HuH-7 (cell line): ENCODE data around the gene IGF2BP1.
A peak's percentile ranks its signal among the peaks of the same experiment; 100 is the strongest.
"Not testable (repeated sequence)": the region's sequence is repeated elsewhere in the genome, so short reads cannot be mapped to it uniquely, and the experiment has no call there.

Experiments used
- DNase-seq: peaks from one replicate; pipeline ENCODE4 v3.0.0; 2011; ENCODE audit warnings: low spot score

IGF2BP1 gene

GRCh38 chr17:49020609-49021008, 23.4 kb downstream of the IGF2BP1 start:
- no peak for DNase-seq

DNA sequence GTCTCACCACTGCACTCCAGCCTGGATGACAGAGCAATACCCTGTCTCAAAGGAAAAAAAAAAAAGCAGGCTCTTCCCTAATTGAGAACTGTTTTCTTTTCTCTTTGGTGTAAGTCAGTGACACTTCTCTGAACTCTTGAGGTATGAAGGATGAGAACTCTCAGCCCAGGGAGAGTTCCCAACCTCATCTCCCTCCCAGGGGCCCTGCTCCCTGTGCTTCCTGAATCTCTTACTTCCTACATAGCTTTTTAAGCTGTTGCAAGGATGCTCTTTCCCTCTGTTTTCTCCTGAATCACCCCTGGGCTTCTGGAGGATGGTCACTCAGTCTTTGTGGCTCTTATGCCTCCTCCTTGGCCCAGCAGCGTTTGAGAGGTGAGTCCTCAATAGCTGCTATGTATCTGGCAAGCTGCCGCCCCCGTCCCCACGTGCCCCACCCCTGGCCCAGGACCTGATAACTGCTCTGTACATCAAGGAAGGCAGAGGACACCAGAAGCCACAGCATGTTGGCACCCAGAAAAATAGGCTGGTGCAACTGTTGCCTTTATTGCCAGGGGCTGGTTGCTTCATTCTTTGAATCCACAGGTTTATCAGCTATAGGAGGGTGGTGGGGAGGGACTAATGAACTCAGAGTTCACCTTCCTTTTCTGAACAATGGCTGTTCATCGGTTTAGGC, 24.0 kb downstream of the IGF2BP1 start:
- DNase-seq: no peak

DNA sequence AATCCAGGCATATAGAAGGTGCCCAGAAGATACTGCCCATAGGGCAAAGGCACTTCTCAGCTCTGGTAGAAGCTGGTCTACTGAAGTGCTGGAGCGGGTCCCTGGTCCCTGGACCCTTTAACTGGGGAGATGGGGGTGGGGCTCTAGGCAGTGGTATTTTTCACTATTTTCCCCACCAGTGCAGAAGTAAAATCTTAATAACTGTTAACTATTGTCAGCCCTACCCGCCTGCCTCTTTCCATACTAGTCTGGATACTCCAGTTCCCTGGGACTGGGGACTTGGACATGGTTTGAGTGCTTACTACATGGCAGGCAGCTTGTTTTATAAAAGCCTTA, 24.6 kb downstream of the IGF2BP1 start:
- no peak for DNase-seq

DNA sequence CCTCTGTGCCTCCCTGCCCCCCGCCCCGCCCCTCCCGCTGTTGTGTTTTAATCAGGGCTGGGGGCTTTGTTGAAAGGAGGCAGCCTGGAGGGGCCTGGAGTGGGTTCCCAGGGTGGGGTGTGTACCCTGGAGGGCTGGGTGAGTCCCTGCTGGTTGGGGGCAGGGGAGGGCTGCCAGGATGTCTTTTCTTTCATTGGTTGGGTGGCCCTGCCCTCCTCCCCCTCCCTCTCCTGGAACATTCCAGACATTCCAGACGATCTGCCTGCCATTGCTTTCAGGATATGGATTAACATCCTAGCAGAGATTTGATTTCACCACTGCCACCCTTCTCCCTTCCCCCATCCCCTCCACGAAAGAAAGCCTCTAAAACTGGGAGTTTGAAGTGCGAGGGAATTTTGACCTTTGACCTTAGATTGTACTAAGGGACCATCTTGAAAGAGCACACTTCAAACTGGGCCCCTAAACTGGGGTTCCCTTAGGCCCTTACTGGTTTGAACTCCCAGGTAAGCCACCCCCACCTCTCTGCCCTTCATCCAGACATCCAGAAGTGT, 25.3 kb downstream of the IGF2BP1 start:
- DNase-seq: no peak

DNA sequence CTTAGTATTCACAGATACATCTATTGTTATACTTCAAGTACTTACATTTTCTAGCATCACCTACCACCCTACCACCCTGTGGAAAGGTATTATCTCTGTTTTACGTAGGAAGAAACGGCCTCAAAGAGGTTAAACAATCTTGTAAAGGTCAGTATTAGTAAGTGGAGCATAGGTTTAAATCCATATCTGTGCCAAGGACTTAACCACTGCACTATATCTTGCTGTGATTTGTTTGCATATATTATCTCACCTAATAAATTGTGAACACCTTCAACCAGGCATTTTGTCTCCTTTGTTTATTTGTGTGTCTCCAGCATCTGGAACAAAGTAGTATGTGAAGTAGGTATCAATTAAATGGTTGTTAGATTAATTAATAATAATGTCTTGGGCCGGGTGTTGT, 27.3 kb downstream of the IGF2BP1 start:
- no peak for DNase-seq

- DNase-seq: not testable (repeated sequence)
Measured at GRCh38 chr17:49026447-49026846, 29.3 kb downstream of the IGF2BP1 start.

GRCh38 chr17:49028271-49028670, 31.1 kb downstream of the IGF2BP1 start:
- DNase-seq: no peak

- no peak for DNase-seq
Measured at GRCh38 chr17:49029801-49030200, 32.6 kb downstream of the IGF2BP1 start.

- DNase-seq: peak; percentile 92
Measured at GRCh38 chr17:49031965-49032928, 35.1 kb downstream of the IGF2BP1 start.

DNA sequence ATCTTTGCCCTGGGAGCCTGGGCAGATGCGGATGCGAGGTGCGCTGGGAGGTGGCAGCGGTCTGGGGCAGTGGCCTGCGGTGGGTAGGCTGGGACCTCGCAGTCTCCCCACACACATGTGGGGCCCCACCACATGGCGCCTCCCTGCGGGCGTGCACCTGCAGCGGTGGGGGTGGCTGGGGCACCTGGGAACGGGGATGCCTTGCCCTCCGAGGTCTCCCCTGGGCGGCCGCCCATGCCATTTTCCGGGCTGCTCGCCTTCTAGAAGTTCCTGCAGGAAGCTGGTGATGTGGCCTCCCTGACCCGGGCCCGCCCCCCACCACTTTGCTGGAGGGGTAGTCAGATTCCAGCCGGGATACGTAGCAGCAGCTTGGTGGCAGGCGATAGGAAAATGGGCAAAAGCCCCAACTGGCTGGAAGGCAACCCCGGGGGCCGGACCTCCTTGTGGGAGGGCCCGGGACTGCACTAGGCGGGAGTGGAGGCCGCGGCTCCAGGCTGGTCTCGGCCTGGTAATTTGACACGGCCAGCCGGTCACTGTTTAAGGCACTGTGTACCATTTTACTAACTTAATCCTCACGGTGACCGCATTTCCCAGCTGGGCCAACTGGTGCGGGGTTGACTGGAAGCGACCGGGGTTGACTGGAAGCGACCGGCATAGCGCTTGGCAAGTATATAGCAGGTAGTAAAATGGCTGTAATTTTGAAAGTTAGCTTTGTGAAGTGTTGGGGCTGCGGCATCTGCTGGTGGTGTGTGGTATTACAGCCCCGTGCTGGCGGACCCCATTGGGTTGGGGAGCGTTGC, 38.5 kb downstream of the IGF2BP1 start:
- peak; percentile 43 for DNase-seq

- DNase-seq: no peak
Measured at GRCh38 chr17:49036270-49036626, 39.1 kb downstream of the IGF2BP1 start.

DNA sequence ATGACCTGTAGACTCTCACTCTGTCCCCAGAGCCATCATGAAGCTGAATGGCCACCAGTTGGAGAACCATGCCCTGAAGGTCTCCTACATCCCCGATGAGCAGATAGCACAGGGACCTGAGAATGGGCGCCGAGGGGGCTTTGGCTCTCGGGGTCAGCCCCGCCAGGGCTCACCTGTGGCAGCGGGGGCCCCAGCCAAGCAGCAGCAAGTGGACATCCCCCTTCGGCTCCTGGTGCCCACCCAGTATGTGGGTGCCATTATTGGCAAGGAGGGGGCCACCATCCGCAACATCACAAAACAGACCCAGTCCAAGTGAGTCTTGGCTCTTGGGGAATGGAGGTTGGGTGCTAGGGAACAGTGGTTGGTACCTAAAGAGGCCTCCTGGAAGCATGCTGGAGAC, 41.0 kb downstream of the IGF2BP1 start:
- no peak for DNase-seq

DNA sequence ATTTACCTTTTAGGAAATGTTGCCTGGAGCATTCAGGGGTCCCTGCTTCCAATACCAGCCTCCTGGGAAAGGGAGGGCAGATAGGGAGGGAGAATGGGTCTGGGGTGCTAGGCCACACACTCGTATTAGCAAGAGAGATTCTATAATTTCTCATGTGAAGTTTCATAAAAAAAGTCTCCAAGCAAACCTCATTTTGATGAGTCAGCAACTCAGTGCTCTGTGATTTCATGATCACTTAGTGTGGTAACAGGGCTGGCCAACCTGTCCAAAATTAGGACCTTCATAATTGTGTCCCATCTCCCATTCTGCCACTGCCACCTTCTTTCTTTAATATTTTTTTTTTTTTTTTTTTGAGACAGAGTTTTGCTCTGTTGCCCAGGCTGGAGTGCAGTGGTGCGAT, 41.4 kb downstream of the IGF2BP1 start:
- no peak for DNase-seq

- not testable (repeated sequence) for DNase-seq
Measured at GRCh38 chr17:49039518-49039917, 42.3 kb downstream of the IGF2BP1 start.

DNA sequence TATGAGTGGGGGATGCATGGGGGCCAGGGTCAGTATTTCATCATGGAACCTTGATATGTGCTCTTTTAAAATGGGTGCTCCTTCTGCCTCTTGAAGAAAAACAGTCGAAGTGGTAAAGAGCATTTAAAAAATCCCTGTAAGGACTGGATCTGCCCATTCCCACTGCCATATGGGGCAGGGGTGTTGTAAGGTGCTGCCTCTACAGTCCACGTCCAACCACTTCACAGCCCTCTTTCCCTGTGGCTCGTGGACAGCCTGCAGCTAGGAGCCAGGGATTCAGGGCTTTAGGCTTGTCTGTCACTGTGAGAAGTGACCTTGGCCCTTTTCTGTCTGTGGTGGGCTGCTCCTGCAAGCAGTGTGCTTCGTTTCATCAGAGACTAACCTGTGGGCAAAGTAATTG, 44.3 kb downstream of the IGF2BP1 start:
- DNase-seq: no peak

DNA sequence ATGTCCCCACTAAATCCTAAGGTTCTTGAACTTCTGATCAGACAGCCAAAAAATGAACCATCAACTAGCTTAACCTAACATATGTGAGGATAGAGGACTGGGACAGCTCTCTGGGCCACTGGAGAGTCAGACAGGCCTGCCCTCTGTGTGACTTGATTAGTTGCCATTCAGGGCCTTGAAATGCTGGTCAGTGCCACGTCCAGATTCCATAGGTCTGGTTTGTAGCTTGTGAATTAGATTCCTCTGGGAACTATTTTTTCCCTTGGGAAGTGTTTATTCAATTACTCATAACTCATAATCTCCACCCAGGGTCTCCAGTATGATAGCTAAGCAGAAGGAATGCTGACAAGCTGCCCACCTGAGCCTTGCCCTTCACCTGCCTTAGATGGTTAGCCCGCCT, 48.2 kb downstream of the IGF2BP1 start:
- no peak for DNase-seq

DNA sequence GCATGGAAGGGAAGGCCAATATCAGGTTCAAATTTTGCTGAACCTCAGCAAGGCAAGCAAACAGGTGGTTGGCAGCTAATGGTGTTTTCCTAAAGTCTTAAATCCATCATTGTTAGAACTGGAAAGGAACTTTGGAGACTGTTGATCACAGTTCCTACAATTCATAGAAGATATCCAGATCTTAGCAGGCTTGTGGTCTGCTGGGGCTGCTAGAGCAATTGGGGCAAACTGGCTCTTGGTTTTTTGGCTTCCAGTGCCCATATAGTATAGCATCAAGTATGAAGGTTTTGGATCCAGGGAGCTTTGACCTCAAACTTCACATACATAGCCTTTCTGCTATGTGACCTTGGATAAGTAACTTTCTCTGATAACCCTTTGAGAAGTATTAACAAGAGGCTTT, 49.7 kb downstream of the IGF2BP1 start:
- no peak for DNase-seq

- no peak for DNase-seq
Measured at GRCh38 chr17:49049265-49049664, 52.1 kb downstream of the IGF2BP1 start.

GRCh38 chr17:49050611-49051010, 53.4 kb downstream of the IGF2BP1 start:
- no peak for DNase-seq

GRCh38 chr17:49051269-49051668, 54.1 kb downstream of the IGF2BP1 start:
- DNase-seq: no peak

DNA sequence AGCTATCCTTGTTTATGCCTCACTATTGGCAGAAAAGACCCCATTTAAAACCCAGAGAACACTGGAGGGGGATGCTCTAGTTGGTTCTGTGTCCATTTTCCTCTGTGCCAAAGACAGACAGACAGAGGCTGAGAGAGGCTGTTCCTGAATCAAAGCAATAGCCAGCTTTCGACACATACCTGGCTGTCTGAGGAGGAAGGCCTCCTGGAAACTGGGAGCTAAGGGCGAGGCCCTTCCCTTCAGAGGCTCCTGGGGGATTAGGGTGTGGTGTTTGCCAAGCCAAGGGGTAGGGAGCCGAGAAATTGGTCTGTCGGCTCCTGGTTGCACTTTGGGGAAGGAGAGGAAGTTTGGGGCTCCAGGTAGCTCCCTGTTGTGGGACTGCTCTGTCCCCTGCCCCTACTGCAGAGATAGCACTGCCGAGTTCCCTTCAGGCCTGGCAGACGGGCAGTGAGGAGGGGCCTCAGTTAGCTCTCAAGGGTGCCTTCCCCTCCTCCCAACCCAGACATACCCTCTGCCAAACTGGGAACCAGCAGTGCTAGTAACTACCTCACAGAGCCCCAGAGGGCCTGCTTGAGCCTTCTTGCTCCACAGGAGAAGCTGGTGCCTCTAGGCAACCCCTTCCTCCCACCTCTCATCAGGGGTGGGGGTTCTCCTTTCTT, 56.1 kb downstream of the IGF2BP1 start:
- no peak for DNase-seq
